ENCODE measurements around the gene MYCBPAP. TPM values are rescaled to one million over a fixed set of nuclear protein-coding genes. Genes with fewer than 3 reads are reported as not detected.

Gene MYCBPAP
- total RNA-seq, 4 donors from 2014 or later = 0.64 to 3.7 (median 2.7) TPM; not detected in 1

- peaks cover 0 to 11% (median 5%) of the 10 kb centered on the region in 4 donors for H3K36me3 ChIP-seq
- in situ Hi-C loops (cut with MboI; ENCODE audit: low pct_ligation_motif_present in 1 of 4, low pct_unique_long_range_greater_than_20kb in 1 of 4, low sequenced_read_pairs in 3 of 4) (loop anchor here in 1 of 4 donors (10.0 kb wide), 1 partner anchor 65 kb away; the partner anchor contains the start of gene SPATA20), intact Hi-C loops (cut with DNase I; ENCODE audit: low total_unique reads) (loop anchor here (10.0 kb wide), 1 partner anchor 65 kb away; the partner anchor contains the start of gene SPATA20)
- H3K4me1 ChIP-seq = peaks cover 16 to 48% (median 28%) of the 10 kb centered on the region in 4 donors
- H3K27me3 ChIP-seq = no peaks in the 10 kb centered on the region
- H3K27ac ChIP-seq = peak overlapping the region; percentile 90 to 93 (median 92)
- H3K9me3 ChIP-seq = no peaks in the 10 kb centered on the region
- DNase-seq = peak; percentile 86
- 13% methylated on average over 19 of the region's 19 CpGs; no CpG with 5 or more reads in 1 of the 2 donors for WGBS, 2 donors (ENCODE audit: low coverage in 1 of 2)
- H3K4me3 ChIP-seq = peak overlapping the region; percentile 44 to 73 (median 65)
- no peak for TF ChIP-seq POLR2AphosphoS5 (IDR thresholded peaks at IDR 0.05)
- TF ChIP-seq, protein P1, sequence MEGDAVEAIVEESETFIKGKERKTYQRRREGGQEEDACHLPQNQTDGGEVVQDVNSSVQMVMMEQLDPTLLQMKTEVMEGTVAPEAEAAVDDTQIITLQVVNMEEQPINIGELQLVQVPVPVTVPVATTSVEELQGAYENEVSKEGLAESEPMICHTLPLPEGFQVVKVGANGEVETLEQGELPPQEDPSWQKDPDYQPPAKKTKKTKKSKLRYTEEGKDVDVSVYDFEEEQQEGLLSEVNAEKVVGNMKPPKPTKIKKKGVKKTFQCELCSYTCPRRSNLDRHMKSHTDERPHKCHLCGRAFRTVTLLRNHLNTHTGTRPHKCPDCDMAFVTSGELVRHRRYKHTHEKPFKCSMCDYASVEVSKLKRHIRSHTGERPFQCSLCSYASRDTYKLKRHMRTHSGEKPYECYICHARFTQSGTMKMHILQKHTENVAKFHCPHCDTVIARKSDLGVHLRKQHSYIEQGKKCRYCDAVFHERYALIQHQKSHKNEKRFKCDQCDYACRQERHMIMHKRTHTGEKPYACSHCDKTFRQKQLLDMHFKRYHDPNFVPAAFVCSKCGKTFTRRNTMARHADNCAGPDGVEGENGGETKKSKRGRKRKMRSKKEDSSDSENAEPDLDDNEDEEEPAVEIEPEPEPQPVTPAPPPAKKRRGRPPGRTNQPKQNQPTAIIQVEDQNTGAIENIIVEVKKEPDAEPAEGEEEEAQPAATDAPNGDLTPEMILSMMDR (IDR thresholded peaks at IDR 0.05) = peak; percentile 49 to 66 (median 65)
Observed at GRCh38 chr17:50479522-50480141, 28.6 kb upstream of the MYCBPAP start.

DNA sequence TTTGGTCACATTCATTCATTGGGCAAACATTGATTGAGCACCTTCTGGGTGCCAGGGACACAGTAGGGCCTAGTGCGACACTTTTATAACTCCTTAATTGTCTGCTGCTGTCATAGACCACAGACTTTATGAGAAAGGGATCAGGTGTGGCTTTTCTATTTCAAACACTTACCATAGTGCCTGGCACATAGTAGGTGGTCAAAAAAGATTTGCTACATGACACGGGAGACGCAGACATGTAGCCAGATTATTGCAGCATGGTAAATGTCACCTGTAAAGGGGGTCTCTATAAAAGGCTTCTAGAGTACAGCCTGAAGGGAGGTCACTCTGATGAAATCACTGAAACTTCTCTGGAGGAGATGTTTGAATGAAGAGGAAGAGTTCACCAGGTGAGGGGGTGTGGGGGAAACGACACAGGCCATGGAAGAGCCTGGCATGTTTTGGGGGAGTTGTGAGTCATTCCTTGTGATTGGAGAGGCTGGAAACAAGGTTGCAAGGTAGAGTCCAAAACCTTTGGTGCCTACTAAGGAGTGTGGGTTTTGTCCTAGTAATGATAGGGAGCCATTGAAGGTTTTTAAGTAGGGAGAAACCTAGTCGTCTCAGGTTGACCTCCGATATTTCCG is 28.0 kb upstream of the MYCBPAP start:
- in situ Hi-C loops (cut with MboI; ENCODE audit: low pct_ligation_motif_present in 1 of 4, low pct_unique_long_range_greater_than_20kb in 1 of 4, low sequenced_read_pairs in 3 of 4) = loop anchor here in 1 of 4 donors (10.0 kb wide), 1 partner anchor 65 kb away; the partner anchor contains the start of gene SPATA20
- WGBS, 2 donors (ENCODE audit: low coverage in 1 of 2) = 86% methylated on average over 3 to 7 of the region's 7 CpGs
- Histone ChIP-seq H3K9me3 (no peaks in the 10 kb centered on the region), H3K36me3 (peaks cover 0 to 13% (median 5%) of the 10 kb centered on the region in 4 donors), H3K27me3 (no peaks in the 10 kb centered on the region), H3K4me1 (peaks cover 16 to 45% (median 28%) of the 10 kb centered on the region in 4 donors), H3K27ac (peak overlapping the region; percentile 90 to 93 (median 92)), H3K4me3 (no peak overlapping the region)
- DNase-seq = no peak
- intact Hi-C loops (cut with DNase I; ENCODE audit: low total_unique reads) = loop anchor here (10.0 kb wide), 1 partner anchor 65 kb away; the partner anchor contains the start of gene SPATA20
- TF ChIP-seq, protein P1 (IDR thresholded peaks at IDR 0.05) = no peak
- TF ChIP-seq POLR2A (IDR thresholded peaks at IDR 0.05) (no peak), EP300 (IDR thresholded peaks at IDR 0.05; ENCODE audit: low read depth) (no peak), POLR2AphosphoS5 (IDR thresholded peaks at IDR 0.05) (no peak)

DNA sequence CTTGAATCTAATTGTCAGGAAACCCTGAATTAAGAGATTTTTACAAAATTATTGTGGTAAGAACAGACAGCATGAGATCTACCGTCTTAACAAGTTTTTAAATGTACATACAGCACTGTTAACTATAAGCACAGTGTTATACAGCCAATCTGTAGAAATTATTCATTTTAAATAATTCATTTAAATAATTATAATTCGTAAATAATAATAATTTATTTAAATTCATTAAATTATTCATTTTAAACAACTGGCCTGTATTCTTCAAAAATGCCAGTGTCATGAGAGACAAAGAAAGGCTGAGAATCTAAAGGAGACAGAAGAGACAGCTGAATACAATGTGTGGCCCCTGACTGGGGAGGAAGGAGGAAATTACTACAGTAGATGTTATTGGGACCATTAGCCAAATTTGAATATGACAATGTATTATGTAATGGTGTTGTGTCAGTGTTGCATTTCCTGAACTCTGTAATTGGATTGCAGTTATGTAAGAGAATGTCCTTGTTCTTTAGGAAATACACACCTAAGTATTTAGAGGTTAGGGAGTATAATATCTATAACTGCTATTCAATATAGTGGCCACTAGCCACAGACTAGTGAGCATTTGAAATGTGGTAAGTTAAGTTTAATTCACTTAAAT is 27.3 kb upstream of the MYCBPAP start:
- in situ Hi-C loops (cut with MboI; ENCODE audit: low pct_ligation_motif_present in 1 of 4, low pct_unique_long_range_greater_than_20kb in 1 of 4, low sequenced_read_pairs in 3 of 4) (loop anchor here in 1 of 4 donors (10.0 kb wide), 1 partner anchor 64 kb away; the partner anchor contains the start of gene SPATA20), intact Hi-C loops (cut with DNase I; ENCODE audit: low total_unique reads) (loop anchor here (10.0 kb wide), 1 partner anchor 64 kb away; the partner anchor contains the start of gene SPATA20)
- Histone ChIP-seq H3K27me3 (no peaks in the 10 kb centered on the region), H3K4me1 (peaks cover 16 to 42% (median 28%) of the 10 kb centered on the region in 4 donors), H3K27ac (peak overlapping the region in 2 of 4 donors; percentile 14 to 90), H3K4me3 (no peak overlapping the region), H3K9me3 (no peaks in the 10 kb centered on the region), H3K36me3 (peaks cover 0 to 16% (median 5%) of the 10 kb centered on the region in 4 donors)
- no peak for DNase-seq
- TF ChIP-seq POLR2A (IDR thresholded peaks at IDR 0.05) = no peak
- TF ChIP-seq, protein P1 (IDR thresholded peaks at IDR 0.05) = no peak
- WGBS, 2 donors (ENCODE audit: low coverage in 1 of 2) = 75 to 82% methylated on average over 2 of the region's 2 CpGs

DNA sequence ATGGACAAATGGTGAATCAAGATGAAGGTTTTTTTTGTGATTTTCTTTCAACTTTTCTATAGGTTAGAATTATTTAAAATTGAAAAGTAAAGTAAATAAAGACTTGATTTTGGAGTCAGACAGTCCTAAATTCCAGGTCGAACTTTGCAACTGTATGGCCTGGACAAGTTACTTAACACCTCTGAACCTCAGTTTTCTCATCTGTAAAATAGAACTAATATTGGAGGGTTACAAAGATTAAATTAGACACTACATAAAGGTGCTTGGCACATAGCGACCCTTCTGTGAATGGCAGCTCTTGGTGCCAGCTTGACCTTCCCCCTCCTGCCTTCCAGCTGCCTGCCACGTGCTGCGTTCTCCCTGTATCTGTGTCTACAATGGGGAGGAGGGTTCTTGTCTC is 26.6 kb upstream of the MYCBPAP start:
- in situ Hi-C loops (cut with MboI; ENCODE audit: low pct_ligation_motif_present in 1 of 4, low pct_unique_long_range_greater_than_20kb in 1 of 4, low sequenced_read_pairs in 3 of 4) = loop anchor here in 1 of 4 donors (10.0 kb wide), 1 partner anchor 63 kb away; the partner anchor contains the start of gene SPATA20
- Histone ChIP-seq H3K27me3 (no peaks in the 10 kb centered on the region), H3K9me3 (no peaks in the 10 kb centered on the region), H3K36me3 (peaks cover 0 to 16% (median 5%) of the 10 kb centered on the region in 4 donors), H3K27ac (peak overlapping the region; percentile 47 to 83 (median 80)), H3K4me3 (no peak overlapping the region), H3K4me1 (peaks cover 16 to 41% (median 25%) of the 10 kb centered on the region in 4 donors)
- 73 to 80% methylated on average over 1 to 4 of the region's 4 CpGs for WGBS, 2 donors (ENCODE audit: low coverage in 1 of 2)
- TF ChIP-seq POLR2AphosphoS5 (IDR thresholded peaks at IDR 0.05) = no peak
- TF ChIP-seq, protein P1 (IDR thresholded peaks at IDR 0.05) = no peak
- no peak for TF ChIP-seq POLR2A (IDR thresholded peaks at IDR 0.05)
- no peak for TF ChIP-seq EP300 (IDR thresholded peaks at IDR 0.05; ENCODE audit: low read depth)
- intact Hi-C loops (cut with DNase I; ENCODE audit: low total_unique reads) = loop anchor here (10.0 kb wide), 1 partner anchor 63 kb away; the partner anchor contains the start of gene SPATA20
- no peak for DNase-seq

Measured in transverse colon (tissue), 4 donors.